GM18873 (cell line): ENCODE data around the gene AFTPH.
A peak's percentile ranks its signal among the peaks of the same experiment; 100 is the strongest.

Experiments used
- ATAC-seq: cut with Tn5 transposase; IDR thresholded peaks from one replicate; pipeline ENCODE4 v1.9.1; 2021; ENCODE audit warnings: mild to moderate bottlenecking, moderate library complexity, moderate number of reproducible peaks; ENCODE audit not compliant: unreplicated experiment, low FRiP score

The AFTPH gene

DNA sequence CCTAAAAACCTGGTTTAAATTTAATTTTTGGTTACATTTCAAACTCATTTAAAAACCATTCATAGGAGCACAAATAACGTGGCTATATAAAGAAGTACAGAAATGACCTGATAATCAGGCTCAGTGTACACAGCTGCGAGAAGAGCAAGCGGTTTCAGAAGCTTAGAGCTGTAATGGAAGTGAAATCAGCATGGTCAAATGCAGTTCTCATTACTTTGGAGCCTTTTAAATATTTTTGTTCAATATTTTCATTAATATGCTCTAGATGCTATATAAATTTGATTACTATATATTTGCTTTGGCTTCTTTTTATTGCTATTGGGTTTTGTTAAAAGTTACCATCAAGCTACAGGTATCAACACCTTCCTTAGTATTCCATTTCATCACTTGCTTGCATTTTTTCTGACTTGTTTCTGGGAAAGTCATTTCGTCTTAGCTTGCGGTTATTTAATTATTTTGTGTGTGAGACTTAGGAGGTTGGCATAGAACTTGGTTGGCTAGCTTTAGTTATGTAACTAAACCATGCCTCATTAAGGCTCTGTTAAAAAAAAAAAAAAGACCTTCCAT, 58.7 kb downstream of the AFTPH start:
- ATAC-seq = peak; percentile 77

DNA sequence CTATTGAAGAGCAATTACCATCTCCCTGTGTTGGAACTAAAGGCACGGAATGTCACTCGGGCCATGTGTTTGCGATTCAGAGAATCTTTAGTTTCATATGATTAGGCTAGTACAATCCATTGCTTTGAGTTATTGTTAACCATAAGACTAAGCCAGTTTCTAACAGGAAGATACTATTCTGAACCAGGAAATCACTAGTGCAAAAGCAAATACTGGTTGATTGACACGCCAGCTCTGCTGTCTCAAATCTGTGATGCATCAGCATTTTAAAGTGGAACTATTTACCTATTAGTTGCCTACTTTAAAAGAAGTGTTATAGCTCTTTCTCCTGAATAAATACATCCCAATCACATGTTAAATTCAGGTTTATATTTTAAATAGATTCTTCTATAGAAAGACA, 61.9 kb downstream of the AFTPH start:
- ATAC-seq = no peak

DNA sequence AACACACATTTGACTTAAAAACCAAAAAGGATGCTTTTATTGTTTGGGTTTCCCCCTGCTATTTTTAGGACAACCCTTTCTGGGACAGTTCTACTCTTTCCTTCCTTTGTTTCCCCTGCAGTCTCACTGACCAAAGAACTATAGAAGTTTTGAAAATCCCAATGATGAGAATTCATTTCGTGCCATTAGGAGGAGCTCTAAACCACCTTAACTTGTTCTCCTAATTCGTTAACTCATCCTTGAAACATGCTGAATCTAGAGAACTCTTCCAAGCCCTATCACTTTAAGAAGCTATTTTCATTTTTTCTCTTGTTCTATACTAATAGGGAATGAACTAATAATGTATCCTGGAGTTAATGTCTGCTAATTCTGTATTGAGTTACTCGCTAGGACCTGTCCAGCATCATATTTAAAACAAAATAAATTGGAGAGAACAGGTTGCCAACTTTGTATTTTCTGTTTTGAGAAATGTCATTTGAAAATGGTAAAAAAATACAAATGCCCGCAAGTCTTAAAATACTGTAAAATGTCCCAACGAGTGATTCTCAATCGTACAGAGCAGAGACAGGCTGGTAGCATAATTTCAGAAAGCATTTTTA, 62.9 kb downstream of the AFTPH start:
- ATAC-seq = no peak

GRCh38 chr2:64587561-64587960, 63.4 kb downstream of the AFTPH start:
- no peak for ATAC-seq

- no peak for ATAC-seq
Observed at GRCh38 chr2:64591188-64591587, 67.1 kb downstream of the AFTPH start.

- no peak for ATAC-seq
Observed at GRCh38 chr2:64593035-64593655, 69.0 kb downstream of the AFTPH start.

- ATAC-seq = no peak
Observed at GRCh38 chr2:64594226-64594989, 70.3 kb downstream of the AFTPH start.

DNA sequence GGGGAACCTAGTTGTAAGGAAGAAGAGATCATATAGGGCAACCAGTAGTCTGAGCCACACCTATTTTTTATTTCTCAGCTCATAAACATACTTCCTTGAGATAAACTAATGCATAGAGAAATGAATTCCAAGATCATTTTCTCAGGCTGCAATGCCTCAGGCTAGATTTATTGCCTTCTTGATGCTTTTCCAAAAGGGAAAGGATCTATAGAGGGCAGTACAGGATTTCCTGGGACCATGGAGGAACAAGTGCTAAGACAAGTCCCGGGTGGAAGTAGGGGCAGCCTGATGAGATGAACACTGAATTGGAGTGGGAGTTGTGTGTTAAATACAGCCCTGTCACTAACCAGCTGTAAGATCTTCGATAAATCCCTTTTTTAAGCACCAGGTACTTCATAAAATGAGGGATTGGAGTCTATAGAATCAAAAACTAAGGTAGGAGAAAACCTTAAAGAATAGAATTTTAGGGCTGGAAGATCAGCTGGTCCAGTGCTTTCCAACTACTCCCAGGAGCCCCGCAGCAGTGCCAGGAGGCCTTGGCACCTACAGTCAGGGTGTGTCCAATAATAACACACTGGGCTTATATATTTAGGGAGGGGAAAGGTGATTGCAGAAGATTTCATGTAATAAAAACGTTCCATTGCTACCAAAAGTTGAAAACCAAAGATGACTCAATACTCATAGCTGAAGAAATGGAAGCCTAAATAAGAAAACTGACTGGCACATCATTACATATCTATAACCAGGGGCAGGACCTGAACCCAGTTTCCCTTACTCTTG, 71.5 kb downstream of the AFTPH start:
- no peak for ATAC-seq

- ATAC-seq = no peak
Observed at GRCh38 chr2:64598226-64598625, 74.1 kb downstream of the AFTPH start.

GRCh38 chr2:64599469-64599868, 75.3 kb downstream of the AFTPH start:
- no peak for ATAC-seq

GRCh38 chr2:64601034-64601754, 77.1 kb downstream of the AFTPH start:
- no peak for ATAC-seq

GRCh38 chr2:64601785-64602391, 77.8 kb downstream of the AFTPH start:
- ATAC-seq = no peak

DNA sequence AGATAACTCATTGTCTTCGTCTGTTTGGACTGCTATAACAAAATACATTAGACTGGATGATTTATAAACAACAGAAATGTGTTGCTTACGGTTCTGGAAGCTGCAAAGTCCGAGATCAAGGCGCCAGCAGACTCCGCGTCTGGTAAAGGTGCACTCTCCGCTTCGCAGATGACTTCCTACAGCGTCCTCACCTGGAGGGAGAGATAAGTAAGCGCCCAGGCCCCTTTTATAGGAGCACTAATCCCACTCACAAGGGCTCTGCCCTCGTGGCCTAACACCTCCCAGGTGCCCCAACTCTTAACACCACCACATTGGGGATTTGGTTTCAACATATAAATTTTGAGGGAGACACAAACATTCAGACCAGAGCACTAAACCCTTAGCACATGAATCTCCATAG, 78.3 kb downstream of the AFTPH start:
- ATAC-seq = no peak

DNA sequence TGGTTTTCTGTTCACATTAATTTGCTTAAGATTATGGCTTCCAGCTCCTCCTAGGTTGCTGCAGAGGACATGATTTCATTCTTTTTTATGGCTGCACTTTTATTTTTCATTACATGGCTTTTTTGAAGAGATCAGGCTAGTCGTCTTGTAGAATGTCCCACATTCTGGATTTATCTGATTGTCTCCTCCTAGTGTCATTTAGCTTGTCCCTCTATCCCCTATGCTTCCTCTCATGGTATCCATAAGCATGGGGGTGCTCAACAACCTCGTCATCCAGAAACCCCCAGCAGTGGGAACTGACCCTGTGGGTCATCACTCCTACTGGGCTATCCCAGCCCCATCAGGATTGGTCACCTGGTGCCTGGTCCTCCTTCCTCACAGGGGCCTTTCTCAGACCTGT, 80.0 kb downstream of the AFTPH start:
- ATAC-seq = no peak

DNA sequence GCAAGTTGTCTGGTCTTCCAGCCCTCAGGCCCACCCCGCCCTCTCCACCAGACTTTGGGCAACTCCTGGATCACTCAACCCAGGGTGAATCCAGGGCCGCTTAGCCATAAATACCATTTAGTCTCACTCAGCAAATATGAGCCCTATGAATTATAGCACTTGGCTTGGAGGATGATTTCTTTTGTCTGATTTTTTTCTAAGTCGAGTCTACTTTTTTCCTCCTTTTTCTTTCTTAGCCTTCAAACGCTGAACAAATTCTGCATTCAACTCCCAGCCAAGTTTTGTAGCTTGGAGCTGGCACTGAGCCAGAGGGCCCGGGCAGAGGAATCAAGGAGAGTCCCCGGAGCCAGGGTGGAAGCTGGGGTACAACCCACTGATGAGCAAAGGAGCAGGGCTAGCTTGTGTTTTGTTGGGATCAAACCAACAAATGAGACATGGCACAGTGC, 80.9 kb downstream of the AFTPH start:
- no peak for ATAC-seq

GRCh38 chr2:64605991-64606478, 81.9 kb downstream of the AFTPH start:
- no peak for ATAC-seq

GRCh38 chr2:64606479-64607363, 82.6 kb downstream of the AFTPH start:
- ATAC-seq = peak; percentile 85
